NCI-H69 (cell line): ENCODE results near the gene SAXO2.
"Not testable (repeated sequence)": the region's sequence is repeated elsewhere in the genome, so short reads cannot be mapped to it uniquely, and the experiment has no call there.

Source experiments
- DNase-seq: peaks from one replicate; lab custom pipeline; 2025; lab: John Stamatoyannopoulos, UW

Gene SAXO2

GRCh38 chr15:82262422-82263026, at the start of gene SAXO2, which contains the start of gene EFL1:
Gene SAXO2 (plus strand): TSS chr15:82262818. CDS start chr15:82262880, 62 bp downstream.
Gene EFL1 (minus strand): TSS chr15:82262734. CDS start chr15:82261778, 956 bp downstream.
- peak; percentile 92 for DNase-seq

GRCh38 chr15:82216092-82216491, 46.5 kb upstream of the SAXO2 start:
- not testable (repeated sequence) for DNase-seq

- DNase-seq = peak; percentile 6
Observed at GRCh38 chr15:82221535-82221934, 41.1 kb upstream of the SAXO2 start.

- no peak for DNase-seq
Observed at GRCh38 chr15:82228750-82229149, 33.9 kb upstream of the SAXO2 start.

GRCh38 chr15:82231233-82231632, 31.4 kb upstream of the SAXO2 start:
- DNase-seq = no peak

GRCh38 chr15:82231842-82232241, 30.8 kb upstream of the SAXO2 start:
- no peak for DNase-seq

GRCh38 chr15:82237944-82238534, 24.6 kb upstream of the SAXO2 start:
- not testable (repeated sequence) for DNase-seq

GRCh38 chr15:82239685-82240391, 22.8 kb upstream of the SAXO2 start:
- DNase-seq = no peak

- not testable (repeated sequence) for DNase-seq
Observed at GRCh38 chr15:82241836-82242499, 20.6 kb upstream of the SAXO2 start.

GRCh38 chr15:82243644-82244043, 19.0 kb upstream of the SAXO2 start:
- not testable (repeated sequence) for DNase-seq

- DNase-seq = not testable (repeated sequence)
Observed at GRCh38 chr15:82245956-82246355, 16.7 kb upstream of the SAXO2 start.

- DNase-seq = not testable (repeated sequence)
Observed at GRCh38 chr15:82248261-82248660, 14.4 kb upstream of the SAXO2 start.

GRCh38 chr15:82261566-82262421, 824 bp upstream of the SAXO2 start:
- DNase-seq = peak; percentile 60

- peak; percentile 82 for DNase-seq
Observed at GRCh38 chr15:82263350-82263749, 732 bp downstream of the SAXO2 start.

- DNase-seq = not testable (repeated sequence)
Observed at GRCh38 chr15:82267137-82267536, 4.5 kb downstream of the SAXO2 start.

GRCh38 chr15:82268454-82268853, 5.8 kb downstream of the SAXO2 start:
- peak; percentile 28 for DNase-seq

- no peak for DNase-seq
Observed at GRCh38 chr15:82272154-82272553, 9.5 kb downstream of the SAXO2 start.

- DNase-seq = no peak
Observed at GRCh38 chr15:82275410-82275809, 12.8 kb downstream of the SAXO2 start.

GRCh38 chr15:82281276-82281675, 18.7 kb downstream of the SAXO2 start:
- DNase-seq = not testable (repeated sequence)

GRCh38 chr15:82282386-82282785, 19.8 kb downstream of the SAXO2 start:
- DNase-seq = not testable (repeated sequence)

- DNase-seq = not testable (repeated sequence)
Observed at GRCh38 chr15:82284381-82284780, 21.8 kb downstream of the SAXO2 start.
